Stimulated activated naive CD8-positive, alpha-beta T cell treated with anti-CD3 and anti-CD28 coated beads, Interleukin-15, Interleukin-2, amounts not matched to agents 100 ng/mL and 50 ng/mL, for 24 hours (primary cell): ENCODE measurements around the gene PRR5L.

Experiments
- H3K27ac Mint-ChIP-seq: one replicate; pipeline ENCODE4 v1.8.0; 2021; ENCODE audit warnings: mild to moderate bottlenecking, mixed read lengths
- H3K27me3 Mint-ChIP-seq: one replicate; pipeline ENCODE4 v1.8.0; 2021; ENCODE audit warnings: mixed read lengths
- H3K36me3 Mint-ChIP-seq: one replicate; pipeline ENCODE4 v1.8.0; 2021; ENCODE audit warnings: low read depth, mixed read lengths
- H3K4me1 Mint-ChIP-seq: one replicate; pipeline ENCODE4 v1.8.0; 2021; ENCODE audit warnings: low read depth, mixed read lengths
- H3K4me3 Mint-ChIP-seq: one replicate; pipeline ENCODE4 v1.8.0; 2021; ENCODE audit warnings: mild to moderate bottlenecking, mixed read lengths
- H3K9me3 Mint-ChIP-seq: one replicate; pipeline ENCODE4 v1.8.0; 2021; ENCODE audit warnings: mixed read lengths

PRR5L gene

DNA sequence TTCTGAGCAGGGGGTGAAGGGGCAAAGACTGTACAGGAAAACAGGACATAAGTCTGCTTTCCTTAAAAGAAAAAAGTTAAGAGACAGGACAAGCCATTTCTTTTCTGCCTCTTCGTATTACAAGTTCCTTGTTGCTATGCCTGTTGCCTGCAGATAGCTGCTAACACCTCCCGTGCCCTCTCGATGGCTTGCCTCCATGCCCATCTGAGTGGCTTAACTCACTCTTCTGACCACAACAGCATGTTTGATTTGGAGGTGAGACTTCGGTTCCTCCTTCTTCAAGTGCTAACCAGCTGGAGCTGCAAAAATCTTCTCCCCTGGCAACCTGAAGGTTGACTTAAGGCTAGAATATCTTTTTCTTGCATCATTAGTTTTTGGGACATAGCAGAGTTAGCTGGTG is 103.1 kb downstream of the PRR5L start:
- no peak overlapping the region for H3K27ac Mint-ChIP-seq
- H3K36me3 Mint-ChIP-seq = peaks cover 18% of the 10 kb centered on the region
- H3K27me3 Mint-ChIP-seq = peaks cover 7% of the 10 kb centered on the region
- peaks cover 53% of the 10 kb centered on the region for H3K4me1 Mint-ChIP-seq
- no peaks in the 10 kb centered on the region for H3K9me3 Mint-ChIP-seq
- no peak overlapping the region for H3K4me3 Mint-ChIP-seq

DNA sequence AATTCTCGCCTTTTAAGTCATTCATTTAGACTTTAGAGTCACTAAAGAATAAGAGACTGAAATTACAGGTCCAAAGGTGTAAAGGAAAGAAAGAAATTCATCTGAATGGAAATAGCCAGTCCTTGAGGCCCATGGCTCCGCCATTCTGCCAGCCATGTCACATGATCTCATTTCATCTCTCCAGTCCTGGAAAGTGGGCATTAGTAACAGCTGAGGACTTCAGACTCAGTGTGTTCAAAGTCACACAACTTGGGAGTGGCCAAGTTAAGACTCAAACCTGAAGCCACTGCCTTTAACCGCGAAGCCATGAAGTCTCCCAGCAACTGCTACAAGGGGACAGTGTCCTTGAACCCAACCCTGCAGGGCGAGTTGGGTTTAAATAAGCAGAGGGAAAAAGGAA is 103.7 kb downstream of the PRR5L start:
- H3K36me3 Mint-ChIP-seq = peaks cover 15% of the 10 kb centered on the region
- no peak overlapping the region for H3K4me3 Mint-ChIP-seq
- peak overlapping the region; percentile 46 for H3K27ac Mint-ChIP-seq
- peaks cover 7% of the 10 kb centered on the region for H3K27me3 Mint-ChIP-seq
- no peaks in the 10 kb centered on the region for H3K9me3 Mint-ChIP-seq
- H3K4me1 Mint-ChIP-seq = peaks cover 48% of the 10 kb centered on the region

DNA sequence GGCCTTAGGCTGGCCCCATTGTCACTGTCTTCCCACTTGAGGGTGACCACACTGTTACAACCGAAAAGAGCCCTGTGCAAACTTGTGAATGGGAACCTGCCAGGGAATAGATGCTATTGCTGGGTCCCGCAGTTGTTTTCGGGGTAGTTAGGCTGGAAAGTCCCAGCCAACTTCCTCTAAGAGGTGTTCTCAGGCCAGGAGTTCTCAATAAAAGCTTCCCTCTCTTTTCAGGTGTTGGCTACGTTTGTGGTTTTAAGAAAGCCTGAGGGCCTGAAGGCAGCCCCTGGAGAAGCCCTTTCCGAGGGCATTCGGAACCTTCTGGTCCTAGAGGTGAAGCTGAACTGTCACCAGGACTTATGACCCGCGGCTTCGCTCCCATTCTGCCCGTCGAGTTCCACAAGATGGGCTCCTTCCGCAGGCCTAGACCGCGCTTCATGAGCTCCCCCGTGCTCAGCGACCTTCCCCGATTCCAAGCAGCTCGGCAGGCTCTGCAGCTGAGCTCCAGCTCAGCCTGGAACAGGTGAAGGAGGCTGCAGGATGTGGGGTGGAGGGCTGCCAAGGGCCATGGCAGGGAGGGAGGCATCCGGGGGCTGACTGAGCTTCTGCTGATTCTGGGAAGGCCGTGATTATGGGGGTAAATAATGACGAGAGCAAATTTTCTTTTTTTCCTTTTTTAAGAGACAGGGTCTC is 104.8 kb downstream of the PRR5L start:
- Mint-ChIP-seq H3K27me3 (peaks cover 7% of the 10 kb centered on the region), H3K4me3 (peak overlapping the region; percentile 53), H3K36me3 (peaks cover 13% of the 10 kb centered on the region), H3K4me1 (peaks cover 47% of the 10 kb centered on the region), H3K27ac (peak overlapping the region; percentile 16), H3K9me3 (no peaks in the 10 kb centered on the region)

DNA sequence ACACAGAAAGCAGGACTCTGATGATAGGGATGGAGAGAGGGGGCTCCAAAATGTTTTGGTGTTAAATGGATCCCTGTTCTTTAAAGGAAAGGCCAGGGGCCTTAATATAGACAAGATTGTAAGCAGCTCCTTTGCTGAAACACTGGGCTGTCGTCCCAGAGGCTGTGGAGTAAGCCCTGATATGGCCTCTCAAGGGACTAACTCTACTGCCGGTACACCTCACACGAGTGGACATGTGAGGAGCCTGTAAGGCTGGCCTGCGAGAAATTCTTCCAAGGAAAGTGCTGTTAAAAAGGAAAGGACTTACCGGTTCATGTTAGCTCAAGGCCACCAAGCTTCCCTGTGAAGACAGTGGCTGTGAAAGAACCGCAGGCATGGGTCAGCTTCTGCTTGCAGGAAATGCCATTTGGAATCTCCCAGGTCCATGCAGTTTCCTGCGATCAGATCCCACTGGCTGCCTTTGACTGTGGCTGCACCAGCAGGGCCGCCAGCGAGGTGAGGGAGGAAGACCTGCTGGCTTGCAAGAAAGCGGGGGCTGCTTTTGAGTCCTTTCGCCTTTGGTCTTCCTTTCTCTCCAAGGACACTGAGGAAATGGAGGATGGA is 106.6 kb downstream of the PRR5L start:
- H3K27ac Mint-ChIP-seq = no peak overlapping the region
- no peak overlapping the region for H3K4me3 Mint-ChIP-seq
- peaks cover 7% of the 10 kb centered on the region for H3K27me3 Mint-ChIP-seq
- peaks cover 23% of the 10 kb centered on the region for H3K36me3 Mint-ChIP-seq
- H3K9me3 Mint-ChIP-seq = no peaks in the 10 kb centered on the region
- peaks cover 62% of the 10 kb centered on the region for H3K4me1 Mint-ChIP-seq

DNA sequence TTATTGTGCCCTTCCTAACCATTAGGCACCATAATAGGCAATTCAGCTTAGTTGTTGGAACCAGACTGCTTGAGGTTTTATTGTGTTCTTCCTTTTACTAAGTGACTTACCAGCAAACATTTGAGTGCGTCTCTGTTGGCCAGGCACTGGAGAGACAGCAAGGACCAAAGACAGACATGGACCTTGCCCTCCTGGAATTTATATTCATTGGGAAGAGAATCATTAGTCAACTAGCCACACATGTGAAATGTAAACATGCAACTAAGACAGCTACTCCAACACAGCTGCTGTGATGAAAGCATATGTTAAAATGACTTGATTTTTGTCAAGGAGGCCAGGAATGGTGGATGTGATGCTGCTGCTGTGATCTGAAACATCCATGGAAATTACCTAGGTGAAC is 107.6 kb downstream of the PRR5L start:
- Mint-ChIP-seq H3K4me3 (no peak overlapping the region), H3K27me3 (peaks cover 7% of the 10 kb centered on the region), H3K9me3 (no peaks in the 10 kb centered on the region), H3K4me1 (peaks cover 67% of the 10 kb centered on the region), H3K36me3 (peaks cover 23% of the 10 kb centered on the region), H3K27ac (no peak overlapping the region)

DNA sequence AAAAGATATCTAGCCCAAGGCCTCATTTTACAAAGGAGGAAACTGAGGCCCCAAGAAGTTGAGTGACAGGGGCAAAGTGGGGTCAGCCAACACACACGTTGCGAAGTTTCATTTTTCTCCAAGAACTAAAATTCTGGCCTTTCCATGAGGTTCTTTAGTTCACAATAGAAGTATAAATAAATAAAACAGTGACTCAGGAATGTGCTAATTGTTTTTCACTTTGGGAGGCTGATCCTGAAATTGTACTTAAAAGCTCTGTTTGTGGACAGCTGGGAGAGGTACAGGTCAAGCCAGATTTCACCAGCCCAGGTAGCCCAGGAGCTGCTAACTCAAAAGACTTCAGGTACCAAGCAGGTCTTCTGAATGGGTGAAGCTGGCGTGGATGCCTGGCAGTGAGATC is 108.7 kb downstream of the PRR5L start:
- Mint-ChIP-seq H3K4me1 (peaks cover 67% of the 10 kb centered on the region), H3K4me3 (no peak overlapping the region), H3K9me3 (no peaks in the 10 kb centered on the region), H3K27me3 (peaks cover 6% of the 10 kb centered on the region), H3K36me3 (peaks cover 23% of the 10 kb centered on the region), H3K27ac (no peak overlapping the region)

DNA sequence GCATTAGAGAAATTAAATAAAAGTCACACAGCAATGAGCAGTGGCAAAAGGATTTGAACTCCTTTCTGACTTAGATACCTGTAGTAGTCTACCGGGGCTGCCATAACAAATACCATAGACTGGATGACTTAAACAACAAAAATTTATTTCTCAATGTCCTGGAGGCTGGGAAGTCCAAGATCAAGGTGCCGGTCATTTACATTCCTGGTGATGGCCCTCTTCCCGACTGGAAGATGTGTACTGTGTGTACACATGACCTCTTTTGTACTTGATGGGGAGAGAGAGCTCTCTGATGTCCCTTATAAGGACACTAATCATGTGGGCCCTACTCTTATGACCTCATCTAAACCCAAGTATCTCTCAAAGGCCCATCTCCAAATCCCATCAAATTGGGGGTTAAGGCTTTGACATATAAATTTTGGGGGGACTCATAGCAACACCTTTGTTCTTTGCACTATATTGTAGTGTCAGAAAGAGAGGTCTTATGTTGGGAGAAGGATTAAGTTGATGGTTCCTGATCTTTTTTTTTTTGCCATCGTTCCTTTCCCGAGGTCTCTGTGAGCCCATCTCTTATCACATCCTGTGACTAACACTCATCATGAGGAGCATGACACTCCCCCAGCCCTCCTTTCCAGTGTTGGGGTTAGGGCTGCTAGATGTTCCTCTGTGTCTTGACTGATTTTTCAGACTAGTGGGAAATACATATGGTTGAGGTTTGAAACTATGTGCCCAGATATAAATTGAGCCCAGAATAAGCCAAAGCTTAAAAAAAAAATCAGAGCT is 109.7 kb downstream of the PRR5L start:
- H3K36me3 Mint-ChIP-seq = peaks cover 23% of the 10 kb centered on the region
- H3K4me1 Mint-ChIP-seq = peaks cover 67% of the 10 kb centered on the region
- peak overlapping the region; percentile 10 for H3K27ac Mint-ChIP-seq
- H3K9me3 Mint-ChIP-seq = no peaks in the 10 kb centered on the region
- H3K4me3 Mint-ChIP-seq = no peak overlapping the region
- H3K27me3 Mint-ChIP-seq = no peaks in the 10 kb centered on the region

DNA sequence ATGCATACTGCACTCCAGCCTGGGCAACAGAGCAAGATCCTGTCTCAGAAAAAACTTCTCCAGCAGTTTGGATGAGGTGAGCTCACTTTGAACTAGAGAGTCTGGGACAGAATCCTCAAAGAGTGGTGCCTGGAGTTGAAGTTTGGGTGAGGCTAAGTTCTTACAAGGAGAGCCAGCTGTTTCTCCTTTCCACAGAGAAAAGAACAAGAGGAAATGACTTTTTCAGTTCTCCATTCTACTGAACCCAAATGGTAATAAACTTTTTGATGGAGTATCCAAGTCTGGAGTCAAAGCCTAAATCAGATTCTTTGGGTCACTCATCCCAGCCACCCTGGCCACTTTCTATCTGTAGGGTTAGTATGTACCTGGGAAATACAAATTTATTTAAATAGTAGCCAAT is 111.3 kb downstream of the PRR5L start:
- no peaks in the 10 kb centered on the region for H3K9me3 Mint-ChIP-seq
- no peaks in the 10 kb centered on the region for H3K27me3 Mint-ChIP-seq
- peaks cover 71% of the 10 kb centered on the region for H3K4me1 Mint-ChIP-seq
- peak overlapping the region; percentile 45 for H3K27ac Mint-ChIP-seq
- no peak overlapping the region for H3K4me3 Mint-ChIP-seq
- H3K36me3 Mint-ChIP-seq = peaks cover 23% of the 10 kb centered on the region

DNA sequence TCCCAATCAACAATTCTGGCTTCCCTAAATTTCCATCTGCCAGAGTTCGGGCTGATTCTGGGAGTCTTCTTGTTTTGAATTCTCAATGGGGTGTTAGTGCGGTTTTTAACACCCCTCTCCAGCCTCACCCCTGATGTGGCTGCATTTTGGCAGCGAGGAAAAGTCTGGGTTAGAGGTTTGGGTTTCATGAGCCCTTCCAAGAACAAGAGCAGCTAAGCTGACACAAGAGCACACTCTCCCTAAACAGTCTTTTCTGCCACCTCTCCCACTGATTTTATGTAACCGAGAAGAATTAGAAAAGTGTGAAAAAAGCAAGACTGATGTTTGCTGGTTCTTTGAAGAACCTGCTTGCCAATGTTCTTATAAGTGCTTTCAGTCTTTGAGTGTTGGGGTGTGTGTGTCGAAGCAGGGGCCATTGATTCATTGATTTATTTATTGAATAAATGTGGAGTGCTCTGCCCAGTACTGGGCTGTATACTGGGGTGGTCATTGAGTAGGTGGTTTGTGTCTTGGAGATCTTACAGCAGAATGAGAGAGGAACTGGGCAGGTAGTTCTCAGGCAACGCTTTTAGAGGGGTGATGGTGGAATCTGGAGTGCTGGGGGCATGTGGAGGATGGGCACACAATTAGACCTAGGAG is 112.5 kb downstream of the PRR5L start:
- H3K4me1 Mint-ChIP-seq = peaks cover 76% of the 10 kb centered on the region
- no peaks in the 10 kb centered on the region for H3K27me3 Mint-ChIP-seq
- no peaks in the 10 kb centered on the region for H3K9me3 Mint-ChIP-seq
- peak overlapping the region; percentile 62 for H3K4me3 Mint-ChIP-seq
- H3K36me3 Mint-ChIP-seq = peaks cover 20% of the 10 kb centered on the region
- H3K27ac Mint-ChIP-seq = peak overlapping the region; percentile 94

DNA sequence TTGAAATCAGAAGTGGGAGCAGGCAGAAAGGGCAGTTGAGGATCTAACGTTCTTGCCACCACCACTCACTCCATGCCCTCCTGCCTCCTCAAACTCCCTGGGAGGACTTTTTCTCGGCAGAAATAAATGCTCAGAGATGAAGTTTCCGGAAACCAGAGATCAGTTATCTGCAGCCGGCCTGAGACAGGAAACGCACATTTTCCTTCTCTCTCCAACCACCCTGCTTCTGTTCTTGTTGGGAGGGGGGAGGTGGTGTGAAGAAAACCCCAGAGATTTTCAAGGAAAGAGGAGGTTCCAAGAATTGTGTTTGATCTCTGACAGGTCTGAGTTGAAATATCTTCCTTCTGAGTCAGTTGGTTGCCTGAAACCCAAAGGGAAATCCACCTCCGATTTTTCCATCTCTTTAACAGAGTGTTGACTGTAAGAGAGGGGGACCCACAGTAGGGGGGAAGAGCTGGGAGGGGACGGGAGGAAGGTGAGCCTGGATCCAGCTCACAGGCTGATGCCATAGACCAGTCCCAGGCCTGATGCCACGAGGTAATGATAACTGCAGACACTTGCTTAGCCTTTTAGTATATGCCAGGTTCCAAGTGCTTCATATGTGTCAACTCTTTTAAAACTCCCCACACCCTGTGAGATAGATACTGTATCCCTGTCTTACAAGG is 113.2 kb downstream of the PRR5L start:
- H3K4me1 Mint-ChIP-seq = peaks cover 76% of the 10 kb centered on the region
- H3K36me3 Mint-ChIP-seq = peaks cover 15% of the 10 kb centered on the region
- peak overlapping the region; percentile 94 for H3K27ac Mint-ChIP-seq
- no peaks in the 10 kb centered on the region for H3K9me3 Mint-ChIP-seq
- no peaks in the 10 kb centered on the region for H3K27me3 Mint-ChIP-seq
- peak overlapping the region; percentile 62 for H3K4me3 Mint-ChIP-seq

DNA sequence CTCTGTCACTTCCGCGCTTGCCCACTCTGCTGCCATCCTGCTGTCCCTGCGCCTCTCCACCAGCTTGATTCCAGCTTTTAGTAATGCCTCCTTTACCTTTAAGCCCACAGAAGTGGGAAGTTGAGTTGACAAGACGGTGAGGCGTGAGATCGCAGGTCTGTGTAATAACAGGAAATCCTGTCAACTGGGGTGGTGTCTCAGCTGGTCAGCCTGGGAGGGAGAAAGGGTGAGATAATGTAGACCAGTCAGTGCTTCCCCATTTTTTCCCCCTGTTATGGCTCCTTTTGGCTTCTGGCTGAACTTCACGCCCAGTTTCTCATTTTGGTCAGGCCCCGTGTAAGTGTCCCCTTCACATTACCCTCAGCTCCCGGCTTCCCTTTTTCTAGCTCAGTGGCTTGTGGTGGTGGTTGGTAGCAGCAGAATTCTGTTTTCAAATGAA is 115.1 kb downstream of the PRR5L start:
- peak overlapping the region; percentile 94 for H3K27ac Mint-ChIP-seq
- no peaks in the 10 kb centered on the region for H3K27me3 Mint-ChIP-seq
- H3K4me3 Mint-ChIP-seq = peak overlapping the region; percentile 3
- peaks cover 66% of the 10 kb centered on the region for H3K4me1 Mint-ChIP-seq
- H3K36me3 Mint-ChIP-seq = peaks cover 10% of the 10 kb centered on the region
- H3K9me3 Mint-ChIP-seq = no peaks in the 10 kb centered on the region

DNA sequence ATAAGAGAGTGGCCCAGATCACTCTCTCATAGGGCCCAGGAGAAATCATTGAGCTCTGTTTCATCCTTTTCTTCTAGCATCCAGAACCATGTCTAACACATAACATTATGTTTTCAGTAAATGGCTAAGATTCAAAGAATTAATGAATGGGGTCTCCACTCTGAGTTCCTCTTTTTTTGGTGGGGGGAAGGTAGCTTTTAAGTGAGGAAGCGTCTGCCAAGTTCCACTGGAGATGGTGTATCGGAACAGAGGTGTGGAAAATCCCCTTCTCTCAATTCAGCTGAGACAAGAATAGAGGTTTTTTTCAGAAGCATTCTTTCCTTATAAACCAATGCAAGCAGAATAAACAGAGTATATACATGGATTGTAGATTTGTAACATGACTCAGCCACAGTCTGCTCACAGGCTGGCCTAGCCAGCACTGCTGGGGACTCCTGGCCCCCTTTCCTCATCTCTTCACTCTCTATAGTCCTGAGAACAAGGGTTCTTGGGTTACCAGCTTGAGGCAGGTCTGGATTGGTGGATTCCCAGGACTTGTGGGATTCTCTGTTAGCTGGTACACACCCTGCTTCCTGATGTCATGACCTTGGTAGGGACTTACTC is 116.8 kb downstream of the PRR5L start:
- H3K27ac Mint-ChIP-seq = no peak overlapping the region

DNA sequence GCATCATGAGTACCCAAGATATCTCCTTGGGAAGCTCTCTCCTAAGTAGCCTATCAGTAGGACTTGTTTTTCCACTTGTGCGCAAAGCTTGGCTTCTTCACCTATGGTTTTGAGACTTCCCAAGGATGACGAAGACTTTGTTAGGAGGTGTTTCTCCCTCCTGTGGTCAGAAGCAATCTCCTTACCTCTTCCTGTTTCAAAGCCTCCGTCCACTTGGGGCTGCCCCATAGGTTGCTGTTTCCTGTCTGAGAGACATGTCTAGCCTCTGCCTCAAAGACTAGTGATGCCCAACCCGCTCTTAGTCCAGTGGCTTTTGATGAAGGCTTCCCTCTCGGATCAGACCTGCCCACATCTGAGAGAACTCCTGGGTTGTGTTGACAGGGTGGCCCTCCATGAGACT is 121.1 kb downstream of the PRR5L start:
- Mint-ChIP-seq H3K27me3 (peaks cover 17% of the 10 kb centered on the region), H3K9me3 (no peaks in the 10 kb centered on the region), H3K36me3 (peaks cover 9% of the 10 kb centered on the region), H3K4me1 (peaks cover 55% of the 10 kb centered on the region), H3K4me3 (peak overlapping the region; percentile 1), H3K27ac (peak overlapping the region; percentile 67)

More for the DNA sequence above, 116.8 kb downstream of the PRR5L start:
- no peaks in the 10 kb centered on the region for H3K9me3 Mint-ChIP-seq
- H3K4me3 Mint-ChIP-seq = no peak overlapping the region
- H3K4me1 Mint-ChIP-seq = peaks cover 64% of the 10 kb centered on the region
- no peaks in the 10 kb centered on the region for H3K27me3 Mint-ChIP-seq
- peaks cover 4% of the 10 kb centered on the region for H3K36me3 Mint-ChIP-seq

DNA sequence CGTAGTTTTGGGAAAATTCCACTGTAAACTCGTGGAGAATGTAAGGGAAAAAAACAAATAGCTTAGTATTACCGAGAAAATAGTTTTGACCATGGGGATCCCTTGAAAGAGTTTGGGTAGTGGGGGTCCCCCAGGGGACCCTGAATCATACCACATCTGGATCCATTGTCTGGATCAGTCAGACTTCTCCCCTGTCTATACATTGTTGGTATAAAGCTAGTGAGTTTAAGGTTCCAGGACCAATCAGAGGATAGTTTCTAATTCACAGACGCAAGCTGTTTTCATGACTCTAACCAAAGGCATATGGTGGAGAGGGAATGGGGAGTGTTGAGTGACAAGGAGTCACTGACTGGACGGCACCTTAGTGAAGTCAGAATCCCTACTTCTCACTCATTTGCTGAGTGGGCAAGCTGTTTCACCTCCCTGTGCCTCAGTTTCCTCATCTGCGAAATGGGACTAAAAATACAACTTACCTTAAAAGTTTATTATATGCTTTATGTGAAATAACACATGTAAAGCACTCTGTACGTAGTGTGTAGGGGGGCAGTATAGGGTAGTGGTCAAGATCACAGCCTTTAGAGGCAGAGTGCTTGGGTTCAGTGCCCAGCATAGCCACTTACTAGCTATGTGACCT is 123.8 kb downstream of the PRR5L start:
- H3K36me3 Mint-ChIP-seq = peaks cover 20% of the 10 kb centered on the region
- peaks cover 65% of the 10 kb centered on the region for H3K4me1 Mint-ChIP-seq
- no peak overlapping the region for H3K4me3 Mint-ChIP-seq
- H3K27me3 Mint-ChIP-seq = peaks cover 34% of the 10 kb centered on the region
- no peaks in the 10 kb centered on the region for H3K9me3 Mint-ChIP-seq
- no peak overlapping the region for H3K27ac Mint-ChIP-seq
